HUES48 (cell line): ENCODE data around the gene TMPO.
"Not testable (repeated sequence)": the region's sequence is repeated elsewhere in the genome, so short reads cannot be mapped to it uniquely, and the experiment has no call there.

Experiments
- H3K27ac ChIP-seq: one replicate; pipeline ENCODE4 v1.7.0; 2013; ENCODE audit warnings: low read depth, low read length, inconsistent platforms
- H3K27me3 ChIP-seq: 2 replicates; pipeline ENCODE4 v1.6.1; 2013; ENCODE audit warnings: mild to moderate bottlenecking, low read length; ENCODE audit not compliant: control insufficient read depth, insufficient read depth
- H3K36me3 ChIP-seq: 2 replicates; pipeline ENCODE4 v1.6.1; 2013; ENCODE audit warnings: low read length; ENCODE audit not compliant: control insufficient read depth, insufficient read depth
- H3K4me1 ChIP-seq: 2 replicates; pipeline ENCODE4 v1.6.1; 2013; ENCODE audit warnings: mild to moderate bottlenecking, low read length; ENCODE audit not compliant: control insufficient read depth, insufficient read depth
- H3K4me3 ChIP-seq: 2 replicates; pipeline ENCODE4 v1.5.1; 2013; ENCODE audit warnings: mild to moderate bottlenecking, low read depth, low read length
- H3K9ac ChIP-seq: 2 replicates; pipeline ENCODE4 v1.6.1; 2013; ENCODE audit warnings: mild to moderate bottlenecking, low read depth, low read length, moderate library complexity
- H3K9me3 ChIP-seq: 2 replicates; pipeline ENCODE4 v1.6.1; 2013; ENCODE audit warnings: low read length; ENCODE audit not compliant: control insufficient read depth, insufficient read depth

TMPO gene

GRCh38 chr12:98549371-98550110 lies 34.2 kb downstream of the TMPO start:
- H3K4me1 ChIP-seq = no peaks in the 10 kb centered on the region
- H3K4me3 ChIP-seq = no peak overlapping the region
- peaks cover 70% of the 10 kb centered on the region for H3K36me3 ChIP-seq
- no peak overlapping the region for H3K27ac ChIP-seq
- H3K9ac ChIP-seq = no peak overlapping the region
- no peaks in the 10 kb centered on the region for H3K9me3 ChIP-seq
- H3K27me3 ChIP-seq = no peaks in the 10 kb centered on the region

GRCh38 chr12:98551787-98552186 lies 36.4 kb downstream of the TMPO start:
- Histone ChIP-seq H3K27me3 (no peaks in the 10 kb centered on the region), H3K36me3 (peaks cover 49% of the 10 kb centered on the region), H3K9me3 (no peaks in the 10 kb centered on the region), H3K4me1 (no peaks in the 10 kb centered on the region), H3K4me3 (no peak overlapping the region), H3K27ac (no peak overlapping the region), H3K9ac (no peak overlapping the region)

DNA sequence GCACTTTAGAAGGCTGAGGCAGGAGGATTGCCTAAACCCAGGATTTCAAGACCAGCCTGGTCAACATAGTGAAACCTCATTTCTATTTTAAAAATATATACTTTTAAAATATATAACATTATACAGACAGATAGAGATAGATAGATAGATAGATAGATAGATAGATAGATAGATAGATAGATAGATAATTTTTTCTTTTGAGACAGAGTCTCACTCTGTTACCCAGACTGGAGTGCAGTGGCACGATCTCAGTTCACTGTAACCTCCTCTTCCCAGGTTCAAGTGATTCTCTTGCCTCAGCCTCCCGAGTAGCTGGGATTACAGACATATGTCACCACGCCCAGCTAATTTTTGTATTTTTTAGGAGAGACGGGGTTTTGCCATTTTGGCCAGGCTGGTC lies 42.7 kb downstream of the TMPO start:
- not testable (repeated sequence) for H3K27me3 ChIP-seq, H3K9me3 ChIP-seq, H3K4me3 ChIP-seq, H3K36me3 ChIP-seq, H3K4me1 ChIP-seq, H3K27ac ChIP-seq, H3K9ac ChIP-seq

DNA sequence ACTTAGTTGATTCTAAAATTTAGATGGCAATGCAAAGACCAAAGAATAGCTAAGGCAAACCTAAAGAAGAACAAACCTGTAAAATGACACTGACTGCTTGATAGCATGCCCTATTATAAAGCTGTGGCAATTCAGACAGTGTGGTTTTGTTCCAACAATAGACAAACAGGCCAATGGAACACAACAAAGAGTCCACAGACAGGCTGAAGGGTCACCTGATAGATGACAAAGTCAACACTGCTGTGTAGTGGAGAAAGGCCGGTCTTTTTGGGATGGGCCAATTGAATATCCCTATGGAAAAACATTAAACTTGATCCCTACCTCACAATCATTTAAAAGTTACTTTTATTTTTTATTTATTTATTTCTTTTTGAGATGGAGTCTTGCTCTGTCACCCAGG lies 44.3 kb downstream of the TMPO start:
- Histone ChIP-seq H3K4me3 (no peak overlapping the region), H3K36me3 (no peaks in the 10 kb centered on the region), H3K9ac (no peak overlapping the region), H3K27me3 (no peaks in the 10 kb centered on the region), H3K4me1 (no peaks in the 10 kb centered on the region), H3K9me3 (no peaks in the 10 kb centered on the region), H3K27ac (no peak overlapping the region)

- H3K36me3 ChIP-seq = no peaks in the 10 kb centered on the region
These were observed 46.5 kb downstream of the TMPO start for GRCh38 chr12:98561846-98562245.

DNA sequence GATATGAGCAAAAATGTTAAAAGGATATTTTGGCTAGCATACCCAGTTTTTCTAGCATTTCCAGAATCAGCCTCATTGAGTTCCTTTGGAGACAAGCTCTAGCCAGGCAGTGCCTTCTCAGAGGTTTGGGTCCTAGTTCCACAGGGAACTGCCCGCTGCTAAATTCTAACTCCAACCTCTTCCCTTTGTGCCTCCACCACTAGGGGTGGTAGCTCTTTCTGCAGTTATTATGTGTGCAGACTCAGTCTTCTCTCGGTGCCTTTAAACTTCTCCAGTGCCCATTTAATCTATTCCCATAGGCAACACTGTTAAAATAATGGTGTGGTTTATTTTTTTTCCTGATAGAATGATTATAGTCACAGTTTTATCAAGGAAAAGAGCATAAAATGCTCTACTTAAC lies 56.6 kb downstream of the TMPO start:
- no peak overlapping the region for H3K4me3 ChIP-seq
- no peak overlapping the region for H3K27ac ChIP-seq
- no peak overlapping the region for H3K9ac ChIP-seq
- no peaks in the 10 kb centered on the region for H3K36me3 ChIP-seq
- no peaks in the 10 kb centered on the region for H3K27me3 ChIP-seq
- no peaks in the 10 kb centered on the region for H3K4me1 ChIP-seq
- no peaks in the 10 kb centered on the region for H3K9me3 ChIP-seq

More at GRCh38 chr12:98561846-98562245, 46.5 kb downstream of the TMPO start:
- Histone ChIP-seq H3K9ac (no peak overlapping the region), H3K9me3 (no peaks in the 10 kb centered on the region), H3K27me3 (no peaks in the 10 kb centered on the region), H3K27ac (no peak overlapping the region), H3K4me3 (no peak overlapping the region), H3K4me1 (no peaks in the 10 kb centered on the region)

DNA sequence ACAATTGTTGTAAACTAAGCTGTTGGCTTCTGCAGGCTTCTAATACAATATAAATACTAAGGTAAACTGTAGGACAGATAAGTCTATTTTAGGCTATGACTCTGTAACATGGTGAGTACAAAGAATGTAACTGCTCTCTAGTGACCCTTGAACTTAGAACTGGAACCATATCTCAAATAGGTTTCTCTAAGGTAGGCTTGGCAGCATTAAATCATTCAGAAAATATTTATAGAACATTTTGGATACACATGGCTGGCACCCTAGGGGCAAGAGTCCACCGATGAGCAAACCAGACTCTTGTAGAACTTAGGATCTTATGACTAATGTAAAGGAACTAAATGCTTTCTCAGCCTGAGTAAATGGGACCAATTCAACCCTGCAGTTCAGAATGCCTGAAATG lies 58.7 kb downstream of the TMPO start:
- Histone ChIP-seq H3K36me3 (no peaks in the 10 kb centered on the region), H3K9ac (no peak overlapping the region), H3K4me3 (no peak overlapping the region), H3K4me1 (no peaks in the 10 kb centered on the region), H3K27me3 (no peaks in the 10 kb centered on the region), H3K9me3 (no peaks in the 10 kb centered on the region), H3K27ac (no peak overlapping the region)

DNA sequence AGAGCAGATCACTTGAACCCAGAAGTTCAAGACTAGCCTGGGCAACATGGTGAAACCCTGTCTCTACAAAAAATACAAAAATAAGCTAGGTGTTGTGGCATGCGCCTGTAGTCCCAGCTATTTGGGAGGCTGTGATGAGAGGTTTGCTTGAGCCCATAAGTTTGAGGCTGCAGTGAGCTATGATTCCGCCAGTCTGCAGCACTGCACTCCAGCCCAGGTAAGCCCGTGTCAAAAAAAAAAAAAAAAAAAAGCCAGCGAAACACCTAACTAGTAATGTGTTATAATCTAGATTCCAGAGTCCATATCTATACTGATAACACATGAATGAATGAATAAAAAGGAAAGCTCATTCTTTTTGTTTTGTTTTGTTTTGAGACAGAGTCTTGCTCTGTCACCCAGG lies 59.6 kb downstream of the TMPO start:
- Histone ChIP-seq H3K36me3 (no peaks in the 10 kb centered on the region), H3K9me3 (no peaks in the 10 kb centered on the region), H3K27ac (no peak overlapping the region), H3K9ac (no peak overlapping the region), H3K4me3 (no peak overlapping the region), H3K4me1 (no peaks in the 10 kb centered on the region), H3K27me3 (no peaks in the 10 kb centered on the region)

DNA sequence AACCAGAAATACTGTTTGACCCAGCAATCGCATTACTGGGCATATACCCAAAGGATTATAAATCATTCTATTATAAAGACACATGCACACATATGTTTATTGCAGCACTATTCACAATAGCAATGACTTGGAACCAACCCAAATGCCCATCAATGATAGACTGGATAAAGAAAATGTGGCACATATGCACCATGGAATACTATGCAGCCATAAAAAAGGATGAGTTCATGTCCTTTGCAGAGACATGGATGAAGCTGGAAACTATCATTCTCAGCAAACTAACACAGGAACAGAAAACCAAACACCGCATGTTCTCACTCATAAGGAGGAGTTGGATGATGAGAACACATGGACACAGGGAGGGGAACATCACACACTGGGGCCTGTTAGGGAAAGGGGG lies 61.4 kb downstream of the TMPO start:
- not testable (repeated sequence) for H3K27ac ChIP-seq, H3K4me3 ChIP-seq, H3K27me3 ChIP-seq, H3K4me1 ChIP-seq, H3K36me3 ChIP-seq, H3K9me3 ChIP-seq, H3K9ac ChIP-seq

DNA sequence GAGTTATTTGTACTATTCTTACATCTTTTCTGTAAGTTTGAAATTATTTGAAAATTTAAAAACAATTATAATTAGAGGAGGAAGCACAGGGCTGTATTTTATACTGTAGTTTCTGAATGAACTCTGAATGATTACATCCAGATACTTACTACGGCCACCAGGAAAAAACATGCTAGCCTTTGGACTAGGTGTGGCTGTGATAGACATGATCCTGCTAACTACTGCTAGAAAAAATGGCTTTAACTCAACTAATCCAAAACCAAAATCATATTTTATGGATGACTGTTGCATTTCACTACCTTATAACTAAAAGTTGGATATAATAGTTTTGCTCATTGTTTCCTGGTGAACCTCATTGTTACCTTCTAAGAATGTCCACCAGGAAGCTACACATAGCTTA lies 63.0 kb downstream of the TMPO start:
- Histone ChIP-seq H3K4me3 (no peak overlapping the region), H3K36me3 (no peaks in the 10 kb centered on the region), H3K9ac (no peak overlapping the region), H3K4me1 (no peaks in the 10 kb centered on the region), H3K9me3 (no peaks in the 10 kb centered on the region), H3K27ac (no peak overlapping the region), H3K27me3 (no peaks in the 10 kb centered on the region)

DNA sequence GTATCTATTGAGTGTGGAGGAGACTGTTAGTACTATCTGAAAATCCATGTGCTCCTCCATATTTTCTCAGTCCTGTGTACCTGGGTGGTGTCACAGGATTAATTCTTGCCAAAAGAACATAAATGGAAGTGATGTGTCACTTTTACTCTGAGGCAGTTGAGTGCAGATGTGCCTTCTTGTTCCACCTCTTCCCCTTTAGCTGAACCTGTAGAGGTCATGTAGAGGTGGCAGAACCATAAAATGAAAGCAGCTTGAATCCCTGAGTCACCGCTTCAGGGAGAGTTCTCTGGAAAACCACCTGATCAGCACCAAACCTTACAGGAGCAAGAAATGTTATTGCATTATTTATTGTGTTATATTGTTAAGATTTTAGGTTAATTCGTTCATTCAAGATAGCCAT lies 63.4 kb downstream of the TMPO start:
- Histone ChIP-seq H3K9me3 (no peaks in the 10 kb centered on the region), H3K4me1 (no peaks in the 10 kb centered on the region), H3K36me3 (no peaks in the 10 kb centered on the region), H3K27ac (no peak overlapping the region), H3K4me3 (no peak overlapping the region), H3K27me3 (no peaks in the 10 kb centered on the region), H3K9ac (no peak overlapping the region)

DNA sequence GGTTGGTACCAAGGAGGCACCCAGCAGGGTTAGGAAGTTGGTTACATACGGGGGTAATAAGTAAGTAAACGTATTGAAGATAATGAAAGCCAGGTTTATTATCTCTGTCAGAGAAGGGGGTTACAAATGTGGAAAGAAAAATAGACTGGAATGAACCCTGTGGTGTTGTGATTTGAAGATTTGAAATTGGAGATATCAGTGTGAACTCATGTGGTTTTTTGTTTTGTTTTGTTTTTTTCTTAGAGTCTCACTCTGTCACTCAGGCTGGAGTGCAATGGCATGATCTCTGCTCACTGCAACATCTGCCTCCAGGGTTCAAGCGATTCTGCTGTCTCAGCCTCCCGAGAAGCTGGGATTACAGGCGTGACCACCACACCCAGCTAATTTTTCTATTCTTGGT lies 64.0 kb downstream of the TMPO start:
- Histone ChIP-seq H3K9me3 (no peaks in the 10 kb centered on the region), H3K9ac (no peak overlapping the region), H3K27ac (no peak overlapping the region), H3K4me3 (no peak overlapping the region), H3K36me3 (no peaks in the 10 kb centered on the region), H3K27me3 (no peaks in the 10 kb centered on the region), H3K4me1 (no peaks in the 10 kb centered on the region)
